Measurements from ENCODE around the gene MCUR1. TPM values are rescaled to one million over a fixed set of nuclear protein-coding genes. Genes with fewer than 3 reads are reported as not detected.
"Not testable (repeated sequence)": the region's sequence is repeated elsewhere in the genome, so short reads cannot be mapped to it uniquely, and the experiment has no call there.

The MCUR1 gene, protein sequence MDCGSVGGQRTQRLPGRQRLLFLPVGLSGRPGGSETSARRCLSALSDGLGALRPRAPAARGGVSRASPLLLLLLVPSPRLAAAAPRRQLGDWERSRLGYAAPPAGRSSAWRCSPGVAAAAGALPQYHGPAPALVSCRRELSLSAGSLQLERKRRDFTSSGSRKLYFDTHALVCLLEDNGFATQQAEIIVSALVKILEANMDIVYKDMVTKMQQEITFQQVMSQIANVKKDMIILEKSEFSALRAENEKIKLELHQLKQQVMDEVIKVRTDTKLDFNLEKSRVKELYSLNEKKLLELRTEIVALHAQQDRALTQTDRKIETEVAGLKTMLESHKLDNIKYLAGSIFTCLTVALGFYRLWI
- total RNA-seq (2022) (61.2 and 64.8 TPM in 2 replicates), Bru-seq, nascent RNA (percentile 93 among the genes with signal in this experiment), BruChase-seq, experiment 1, labeled RNA remaining after a 2-hour chase (percentile 90 among the genes with signal in this experiment), BruChase-seq, experiment 2, labeled RNA remaining after a 6-hour chase (percentile 95 among the genes with signal in this experiment)
- long read RNA-seq, full-length matches to known transcripts = 94 of 138 reads
- long read RNA-seq, partial matches to known transcripts = 4 of 138 reads
- long read RNA-seq, other reads (novel, unspliced or antisense) = 40 of 138 reads

DNA sequence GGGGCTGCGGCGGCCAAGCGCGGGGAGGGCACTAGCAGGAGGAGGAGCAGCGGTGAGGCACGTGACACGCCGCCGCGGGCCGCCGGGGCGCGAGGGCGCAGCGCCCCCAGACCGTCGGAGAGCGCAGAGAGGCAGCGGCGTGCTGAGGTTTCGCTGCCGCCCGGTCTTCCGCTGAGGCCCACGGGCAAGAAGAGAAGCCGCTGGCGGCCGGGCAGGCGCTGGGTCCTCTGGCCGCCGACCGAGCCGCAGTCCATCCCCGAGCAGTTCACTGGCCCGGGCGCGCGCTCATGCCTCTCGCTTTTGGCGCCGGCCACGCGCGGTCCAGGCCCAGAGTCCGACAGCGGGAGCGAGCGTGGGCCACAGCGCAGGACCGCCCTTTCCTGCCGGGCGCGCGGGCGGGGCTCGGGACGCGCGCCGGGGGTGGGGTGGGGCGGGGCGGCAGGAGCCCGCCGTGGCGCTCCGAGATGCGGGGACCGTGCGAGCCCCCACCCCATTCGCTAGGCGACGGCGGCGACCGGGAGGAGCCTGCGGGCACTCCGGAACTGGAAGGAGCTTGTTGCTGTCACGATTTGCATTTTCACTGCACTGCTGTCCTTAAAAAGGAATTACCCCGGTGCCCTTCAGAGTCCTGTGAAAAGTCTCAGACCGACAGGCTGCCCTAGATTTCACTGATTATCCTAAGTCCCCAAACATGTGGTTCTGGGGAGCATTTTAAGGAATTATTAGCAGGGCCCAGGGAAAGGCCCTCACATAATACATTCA, at the start of gene MCUR1:
MCUR1 (minus strand) TSS at position 382 of the 762 bp plus-strand sequence; CDS start at position 254, 128 bp downstream.
- H3K27me3 Mint-ChIP-seq (ENCODE audit: insufficient read depth, unreplicated experiment) = no peaks in the 10 kb centered on the region
- BruUV-seq (replicated peaks) = no TSS peak
- Histone ChIP-seq H3K9me3 (no peaks in the 10 kb centered on the region), H3K27me3 (replicated peaks; ENCODE audit: control insufficient read depth, insufficient read depth, low read length) (no peaks in the 10 kb centered on the region), H3K4me3 (ENCODE audit: low read depth, low read length) (peak within 1 kb of the TSS; percentile 91), H3K4me1 (peaks cover 36% of the 10 kb centered on the region), H3K36me3 (ENCODE audit: control insufficient read depth, insufficient read depth, low read length) (no peaks in the 10 kb centered on the region)
- H3K27ac Mint-ChIP-seq (ENCODE audit: unreplicated experiment) = peak within 1 kb of the TSS; percentile 83
- peak; percentile 88 to 90 for DNase-seq
- peak within 1 kb of the TSS; percentile 94 for H3K4me3 Mint-ChIP-seq (ENCODE audit: unreplicated experiment)
- peaks cover 26% of the 10 kb centered on the region for H3K4me1 Mint-ChIP-seq (ENCODE audit: low read depth, unreplicated experiment)
- ChIA-PET POLR2A (interaction anchor here (0.6 to 1.1 kb wide), 7 partner anchors 24 to 105 kb away, joined by 3 to 6 read pairs (median 3); no protein-coding TSS in a partner anchor), CTCF (interaction anchor here (1.1 to 1.8 kb wide), 2 partner anchors 60 to 240 kb away, joined by 3 to 9 read pairs; partner anchors contain the start of gene SIRT5)
- intact Hi-C loops (cut with micrococcal nuclease; ENCODE audit: unreplicated experiment) = loop anchor here (1.0 to 2.0 kb wide), 3 partner anchors 15 to 58 kb away; no protein-coding TSS in a partner anchor
- peaks cover 31% of the 10 kb centered on the region for H3K36me3 Mint-ChIP-seq (ENCODE audit: insufficient read depth, unreplicated experiment)
- H3K9me3 Mint-ChIP-seq (ENCODE audit: unreplicated experiment) = no peaks in the 10 kb centered on the region
- TF ChIP-seq, protein P1, sequence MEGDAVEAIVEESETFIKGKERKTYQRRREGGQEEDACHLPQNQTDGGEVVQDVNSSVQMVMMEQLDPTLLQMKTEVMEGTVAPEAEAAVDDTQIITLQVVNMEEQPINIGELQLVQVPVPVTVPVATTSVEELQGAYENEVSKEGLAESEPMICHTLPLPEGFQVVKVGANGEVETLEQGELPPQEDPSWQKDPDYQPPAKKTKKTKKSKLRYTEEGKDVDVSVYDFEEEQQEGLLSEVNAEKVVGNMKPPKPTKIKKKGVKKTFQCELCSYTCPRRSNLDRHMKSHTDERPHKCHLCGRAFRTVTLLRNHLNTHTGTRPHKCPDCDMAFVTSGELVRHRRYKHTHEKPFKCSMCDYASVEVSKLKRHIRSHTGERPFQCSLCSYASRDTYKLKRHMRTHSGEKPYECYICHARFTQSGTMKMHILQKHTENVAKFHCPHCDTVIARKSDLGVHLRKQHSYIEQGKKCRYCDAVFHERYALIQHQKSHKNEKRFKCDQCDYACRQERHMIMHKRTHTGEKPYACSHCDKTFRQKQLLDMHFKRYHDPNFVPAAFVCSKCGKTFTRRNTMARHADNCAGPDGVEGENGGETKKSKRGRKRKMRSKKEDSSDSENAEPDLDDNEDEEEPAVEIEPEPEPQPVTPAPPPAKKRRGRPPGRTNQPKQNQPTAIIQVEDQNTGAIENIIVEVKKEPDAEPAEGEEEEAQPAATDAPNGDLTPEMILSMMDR (IDR thresholded peaks at IDR 0.05; ENCODE audit: insufficient read depth in 1 of 2, low read depth in 1 of 2, low read length in 1 of 2, severe bottlenecking in 1 of 2, unreplicated experiment in 1 of 2) = no peak

DNA sequence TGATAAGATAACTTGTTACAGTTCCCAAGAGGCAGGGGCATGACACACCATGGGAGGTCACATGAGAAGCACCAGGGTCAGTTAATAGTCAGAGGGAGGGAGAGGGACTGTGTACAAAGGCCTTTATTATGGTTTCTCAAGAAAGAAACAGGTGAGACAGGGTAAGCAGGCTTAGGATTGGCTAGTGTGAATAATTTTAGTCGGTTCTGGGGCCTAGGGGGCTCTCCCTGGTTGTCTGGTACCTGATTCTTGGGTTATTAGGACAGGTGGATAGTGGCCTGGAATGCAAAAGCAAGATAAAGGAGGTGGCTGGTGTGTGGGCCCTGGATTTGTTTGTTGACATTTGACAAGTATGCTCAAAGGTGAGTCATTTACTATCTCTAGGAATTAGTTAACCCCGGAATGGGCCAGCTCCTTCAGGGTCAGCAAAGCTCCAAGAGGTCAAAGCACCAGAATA, 49.4 kb upstream of the MCUR1 start:
- Mint-ChIP-seq H3K4me1 (ENCODE audit: low read depth, unreplicated experiment) (peaks cover 16% of the 10 kb centered on the region), H3K27me3 (ENCODE audit: insufficient read depth, unreplicated experiment) (no peaks in the 10 kb centered on the region), H3K27ac (ENCODE audit: unreplicated experiment) (peak overlapping the region; percentile 29), H3K9me3 (ENCODE audit: unreplicated experiment) (no peaks in the 10 kb centered on the region), H3K4me3 (ENCODE audit: unreplicated experiment) (peak overlapping the region; percentile 8), H3K36me3 (ENCODE audit: insufficient read depth, unreplicated experiment) (peaks cover 8% of the 10 kb centered on the region)
- BruUV-seq (replicated peaks) = no TSS peak
- Histone ChIP-seq H3K27me3 (replicated peaks; ENCODE audit: control insufficient read depth, insufficient read depth, low read length) (no peaks in the 10 kb centered on the region), H3K36me3 (ENCODE audit: control insufficient read depth, insufficient read depth, low read length) (no peaks in the 10 kb centered on the region), H3K9me3 (no peaks in the 10 kb centered on the region), H3K4me1 (peaks cover 30% of the 10 kb centered on the region), H3K4me3 (ENCODE audit: low read depth, low read length) (no peak overlapping the region)
- TF ChIP-seq, protein P1 (IDR thresholded peaks at IDR 0.05; ENCODE audit: insufficient read depth in 1 of 2, low read depth in 1 of 2, low read length in 1 of 2, severe bottlenecking in 1 of 2, unreplicated experiment in 1 of 2) = no peak
- ChIA-PET POLR2A (interaction anchor here (0.6 to 1.4 kb wide), 3 partner anchors 10 to 49 kb away, joined by 3 to 6 read pairs (median 4); no protein-coding TSS in a partner anchor), CTCF (interaction anchor here (0.6 kb wide), 1 partner anchor 10 kb away, joined by 4 read pairs; no protein-coding TSS in a partner anchor)
- DNase-seq = peak; percentile 95 to 96
- intact Hi-C loops (cut with micrococcal nuclease; ENCODE audit: unreplicated experiment) = loop anchor here (1.0 to 2.0 kb wide), 5 partner anchors 10 to 69 kb away; partner anchors contain the start of gene MCUR1

DNA sequence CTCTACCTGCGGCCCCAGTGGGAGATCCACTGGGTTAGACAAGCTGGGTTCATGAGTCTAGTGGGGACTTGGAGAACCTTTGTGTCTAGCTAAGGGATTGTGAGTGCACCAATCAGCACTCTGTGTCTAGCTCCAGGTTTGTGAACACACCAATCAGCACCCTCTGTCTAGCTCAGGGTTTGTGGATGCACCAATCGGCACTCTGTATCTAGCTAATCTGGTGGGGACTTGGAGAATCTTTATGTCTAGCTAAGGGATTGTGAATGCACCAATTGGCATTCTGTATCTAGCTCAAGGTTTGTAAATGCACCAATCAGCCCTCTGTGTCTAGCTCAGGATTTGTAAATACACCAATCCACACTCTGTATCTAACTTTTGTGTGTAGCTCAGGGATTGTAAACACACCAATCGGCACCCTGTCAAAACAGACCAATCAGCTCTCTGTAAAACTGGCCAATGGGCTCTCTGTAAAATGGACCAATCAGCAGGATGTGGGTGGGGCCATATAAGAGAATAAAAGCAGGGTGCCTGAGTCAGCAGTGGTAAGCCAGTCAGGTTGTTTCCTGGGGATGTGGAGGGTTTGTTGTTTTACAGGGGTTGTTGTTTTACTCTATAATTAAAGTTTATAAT, 46.3 kb upstream of the MCUR1 start:
- H3K27ac Mint-ChIP-seq (ENCODE audit: unreplicated experiment); H3K9me3 Mint-ChIP-seq (ENCODE audit: unreplicated experiment); H3K27me3 Mint-ChIP-seq (ENCODE audit: insufficient read depth, unreplicated experiment); H3K4me1 Mint-ChIP-seq (ENCODE audit: low read depth, unreplicated experiment); H3K36me3 Mint-ChIP-seq (ENCODE audit: insufficient read depth, unreplicated experiment); H3K36me3 ChIP-seq (ENCODE audit: control insufficient read depth, insufficient read depth, low read length); H3K9me3 ChIP-seq; H3K4me3 ChIP-seq (ENCODE audit: low read depth, low read length); intact Hi-C loops (cut with micrococcal nuclease; ENCODE audit: unreplicated experiment); H3K4me3 Mint-ChIP-seq (ENCODE audit: unreplicated experiment); DNase-seq; CTCF ChIA-PET; POLR2A ChIA-PET; H3K27me3 ChIP-seq (replicated peaks; ENCODE audit: control insufficient read depth, insufficient read depth, low read length); BruUV-seq (replicated peaks): not testable (repeated sequence)
- H3K4me1 ChIP-seq = peaks cover 30% of the 10 kb centered on the region

Measured in Caco-2 (cell line).